Measurements from ENCODE around the gene NPAS3.

The NPAS3 gene

DNA sequence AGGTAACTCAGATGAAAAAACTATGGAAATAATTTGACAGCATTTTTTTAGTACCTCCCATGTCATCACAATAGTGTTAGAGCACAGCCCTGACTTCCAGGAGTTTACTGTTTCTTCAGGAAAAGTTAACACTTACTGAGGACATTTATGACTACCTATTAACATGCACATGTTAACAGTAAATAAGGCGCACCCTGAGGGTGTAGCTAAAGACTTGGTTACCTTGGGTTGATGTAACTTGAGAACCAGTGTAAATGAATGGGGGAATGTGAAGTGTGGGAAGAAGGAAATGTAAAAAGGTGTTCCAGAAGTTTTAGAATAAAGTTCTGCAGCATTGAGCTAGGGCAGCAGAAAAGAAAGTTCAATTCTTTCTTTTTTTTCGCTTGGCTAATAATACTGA, 646.0 kb downstream of the NPAS3 start:
- TF ChIP-seq, protein P1, sequence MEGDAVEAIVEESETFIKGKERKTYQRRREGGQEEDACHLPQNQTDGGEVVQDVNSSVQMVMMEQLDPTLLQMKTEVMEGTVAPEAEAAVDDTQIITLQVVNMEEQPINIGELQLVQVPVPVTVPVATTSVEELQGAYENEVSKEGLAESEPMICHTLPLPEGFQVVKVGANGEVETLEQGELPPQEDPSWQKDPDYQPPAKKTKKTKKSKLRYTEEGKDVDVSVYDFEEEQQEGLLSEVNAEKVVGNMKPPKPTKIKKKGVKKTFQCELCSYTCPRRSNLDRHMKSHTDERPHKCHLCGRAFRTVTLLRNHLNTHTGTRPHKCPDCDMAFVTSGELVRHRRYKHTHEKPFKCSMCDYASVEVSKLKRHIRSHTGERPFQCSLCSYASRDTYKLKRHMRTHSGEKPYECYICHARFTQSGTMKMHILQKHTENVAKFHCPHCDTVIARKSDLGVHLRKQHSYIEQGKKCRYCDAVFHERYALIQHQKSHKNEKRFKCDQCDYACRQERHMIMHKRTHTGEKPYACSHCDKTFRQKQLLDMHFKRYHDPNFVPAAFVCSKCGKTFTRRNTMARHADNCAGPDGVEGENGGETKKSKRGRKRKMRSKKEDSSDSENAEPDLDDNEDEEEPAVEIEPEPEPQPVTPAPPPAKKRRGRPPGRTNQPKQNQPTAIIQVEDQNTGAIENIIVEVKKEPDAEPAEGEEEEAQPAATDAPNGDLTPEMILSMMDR (IDR thresholded peaks at IDR 0.05; ENCODE audit: low read depth, low read length, missing control alignments): no peak
- Histone ChIP-seq H3K27ac (no peak overlapping the region), H3K4me3 (ENCODE audit: low read depth, low read length) (no peak overlapping the region), H3K36me3 (replicated peaks) (no peaks in the 10 kb centered on the region), H3K27me3 (replicated peaks) (no peaks in the 10 kb centered on the region)
- no peak for DNase-seq
- in situ Hi-C loops (cut with HindIII; ENCODE audit: low pct_ligation_motif_present, low sequenced_read_pairs): no loop called here

DNA sequence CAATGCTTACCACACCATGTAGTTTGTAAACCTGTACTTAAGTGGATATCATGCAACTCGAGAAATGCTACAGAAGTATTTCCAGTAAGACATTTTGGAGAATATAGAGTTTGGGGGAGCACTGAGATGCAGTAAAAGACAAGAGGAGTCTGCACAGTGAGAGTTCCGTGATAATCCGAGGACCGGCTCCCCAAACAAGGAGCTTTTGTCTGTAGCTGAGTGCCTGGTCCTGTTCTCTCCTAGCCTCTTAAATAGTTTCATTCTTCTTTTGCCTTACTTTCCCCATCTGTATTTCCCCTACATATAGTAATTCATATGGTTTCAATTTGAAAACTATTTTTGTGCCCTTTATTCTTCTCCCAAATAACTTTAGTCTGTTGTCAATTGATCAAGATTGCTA, 648.1 kb downstream of the NPAS3 start:
- H3K4me3 ChIP-seq (ENCODE audit: low read depth, low read length): no peak overlapping the region
- no peak overlapping the region for H3K27ac ChIP-seq
- TF ChIP-seq, protein P1 (IDR thresholded peaks at IDR 0.05; ENCODE audit: low read depth, low read length, missing control alignments): no peak
- in situ Hi-C loops (cut with HindIII; ENCODE audit: low pct_ligation_motif_present, low sequenced_read_pairs): no loop called here
- no peaks in the 10 kb centered on the region for H3K27me3 ChIP-seq (replicated peaks)
- DNase-seq: no peak
- H3K36me3 ChIP-seq (replicated peaks): no peaks in the 10 kb centered on the region

DNA sequence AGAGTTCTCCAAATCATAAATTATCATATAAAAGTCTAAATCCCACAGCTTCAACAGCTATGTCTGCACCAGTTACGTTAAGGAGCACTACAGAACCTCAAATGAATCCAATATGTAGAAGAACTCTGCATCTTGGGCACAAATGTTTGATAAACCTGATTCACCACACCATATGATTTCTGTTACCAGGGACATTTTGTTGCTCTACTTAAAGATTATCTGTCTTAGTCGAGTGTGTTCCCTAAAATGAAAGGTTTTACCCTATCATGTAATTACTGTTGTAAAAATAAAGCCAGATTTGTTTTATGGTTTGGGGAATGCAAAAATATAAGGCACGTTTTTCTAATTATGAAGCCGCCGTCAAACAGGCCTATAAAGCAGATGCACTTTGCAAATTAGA, 649.1 kb downstream of the NPAS3 start:
- H3K4me3 ChIP-seq (ENCODE audit: low read depth, low read length): no peak overlapping the region
- H3K27me3 ChIP-seq (replicated peaks): no peaks in the 10 kb centered on the region
- DNase-seq: no peak
- no peaks in the 10 kb centered on the region for H3K36me3 ChIP-seq (replicated peaks)
- TF ChIP-seq, protein P1 (IDR thresholded peaks at IDR 0.05; ENCODE audit: low read depth, low read length, missing control alignments): no peak
- H3K27ac ChIP-seq: no peak overlapping the region
- in situ Hi-C loops (cut with HindIII; ENCODE audit: low pct_ligation_motif_present, low sequenced_read_pairs): no loop called here

DNA sequence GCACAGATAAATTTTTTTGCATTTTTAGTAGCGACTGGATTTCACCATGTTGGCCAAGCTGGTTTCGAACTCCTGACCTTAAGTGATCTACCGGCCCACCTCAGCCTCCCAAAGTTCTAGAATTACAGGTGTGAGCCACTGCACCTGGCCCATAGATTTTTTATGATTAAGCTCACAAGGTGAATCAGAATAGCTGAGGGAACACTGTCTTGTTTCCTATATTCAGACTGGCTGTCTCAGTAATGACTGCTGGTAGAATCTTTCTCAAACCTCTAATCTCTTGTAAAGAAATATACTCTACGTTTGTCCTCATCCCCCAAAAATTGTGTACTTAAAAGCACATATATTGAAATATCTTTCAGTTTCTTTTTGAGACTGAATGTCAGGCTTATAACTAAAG, 650.1 kb downstream of the NPAS3 start:
- in situ Hi-C loops (cut with HindIII; ENCODE audit: low pct_ligation_motif_present, low sequenced_read_pairs): no loop called here
- H3K27me3 ChIP-seq (replicated peaks): no peaks in the 10 kb centered on the region
- no peaks in the 10 kb centered on the region for H3K36me3 ChIP-seq (replicated peaks)
- H3K4me3 ChIP-seq (ENCODE audit: low read depth, low read length): no peak overlapping the region
- no peak overlapping the region for H3K27ac ChIP-seq
- TF ChIP-seq, protein P1 (IDR thresholded peaks at IDR 0.05; ENCODE audit: low read depth, low read length, missing control alignments): no peak
- DNase-seq: no peak

DNA sequence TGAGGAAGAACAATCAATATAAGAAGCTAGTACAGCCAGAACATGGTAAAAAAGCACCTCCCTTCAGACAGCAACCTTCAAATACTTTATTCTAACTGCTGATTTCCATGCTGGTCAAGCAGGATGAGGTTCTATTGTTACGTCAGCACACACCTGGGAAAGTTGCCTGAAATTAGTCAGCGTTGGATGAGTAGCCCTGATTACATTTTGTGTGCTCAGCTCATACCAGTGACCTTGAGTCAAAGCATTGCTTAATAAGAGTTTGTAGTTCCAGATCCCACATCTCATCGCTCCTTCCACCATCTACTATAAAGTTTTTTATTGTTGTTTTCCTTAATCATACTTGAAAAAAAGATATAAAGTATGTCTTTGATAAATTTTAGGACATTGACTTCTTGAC, 650.7 kb downstream of the NPAS3 start:
- in situ Hi-C loops (cut with HindIII; ENCODE audit: low pct_ligation_motif_present, low sequenced_read_pairs): no loop called here
- H3K36me3 ChIP-seq (replicated peaks): no peaks in the 10 kb centered on the region
- no peak overlapping the region for H3K27ac ChIP-seq
- peak; percentile 71 for DNase-seq
- TF ChIP-seq, protein P1 (IDR thresholded peaks at IDR 0.05; ENCODE audit: low read depth, low read length, missing control alignments): no peak
- no peaks in the 10 kb centered on the region for H3K27me3 ChIP-seq (replicated peaks)
- no peak overlapping the region for H3K4me3 ChIP-seq (ENCODE audit: low read depth, low read length)

DNA sequence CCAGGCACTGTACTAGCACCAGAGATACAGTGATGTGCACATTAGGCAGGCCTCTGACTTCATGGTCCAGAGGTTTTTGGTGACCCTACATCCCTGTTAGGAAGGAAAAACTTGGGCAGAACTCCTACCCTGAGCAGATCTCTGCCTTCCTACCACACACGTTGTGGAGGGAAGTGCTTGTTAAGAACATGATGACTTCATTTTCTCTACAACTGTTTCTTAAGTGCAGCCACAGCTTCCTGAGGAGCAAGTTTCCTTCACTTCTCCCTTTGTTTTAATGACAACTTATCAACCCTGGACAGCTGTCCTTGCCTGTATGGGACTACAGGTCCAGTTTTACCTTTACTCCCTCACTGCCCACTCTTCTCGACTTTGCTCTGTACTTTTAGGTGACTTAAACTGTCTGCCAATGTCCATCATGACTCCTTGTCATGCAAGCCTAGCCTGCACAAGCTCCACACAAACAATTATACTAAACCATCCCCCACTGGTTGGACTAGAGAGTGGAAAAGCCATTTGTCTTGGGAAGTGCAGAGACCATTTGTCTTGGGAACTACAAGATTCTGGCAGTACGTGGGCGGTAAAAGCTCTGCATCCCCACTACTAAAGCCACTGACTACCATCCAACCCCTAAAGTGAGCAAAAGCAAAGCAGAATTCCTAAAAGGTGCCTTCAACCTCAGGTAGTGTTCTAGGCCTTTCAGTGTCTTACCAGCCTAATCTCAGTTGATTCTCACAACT, 652.4 kb downstream of the NPAS3 start:
- TF ChIP-seq, protein P1 (IDR thresholded peaks at IDR 0.05; ENCODE audit: low read depth, low read length, missing control alignments): no peak
- in situ Hi-C loops (cut with HindIII; ENCODE audit: low pct_ligation_motif_present, low sequenced_read_pairs): no loop called here
- H3K36me3 ChIP-seq (replicated peaks): no peaks in the 10 kb centered on the region
- no peaks in the 10 kb centered on the region for H3K27me3 ChIP-seq (replicated peaks)
- no peak overlapping the region for H3K27ac ChIP-seq
- H3K4me3 ChIP-seq (ENCODE audit: low read depth, low read length): no peak overlapping the region
- DNase-seq: no peak
